NCI-H748 treated with DMSO at 0.1 percent for 48 hours (cell line): Measurements from ENCODE around the gene RPA1.
"Not testable (repeated sequence)": the region's sequence is repeated elsewhere in the genome, so short reads cannot be mapped to it uniquely, and the experiment has no call there.

Source experiments
- DNase-seq: peaks from one replicate; lab custom pipeline; 2025; lab: John Stamatoyannopoulos, UW

The RPA1 gene

GRCh38 chr17:1829592-1830257, at the start of gene RPA1, which contains the start of gene SMYD4:
RPA1 (plus strand) TSS chr17:1830005; CDS start chr17:1830094, 89 bp downstream.
SMYD4 (minus strand) TSS chr17:1829902; CDS start chr17:1827994, 1,908 bp downstream.
- DNase-seq, result peak; percentile 75

- DNase-seq, result no peak
Observed at GRCh38 chr17:1782171-1782567, 47.6 kb upstream of the RPA1 start.

- no peak for DNase-seq
Observed at GRCh38 chr17:1783271-1783670, 46.5 kb upstream of the RPA1 start.

GRCh38 chr17:1783834-1784611, 45.8 kb upstream of the RPA1 start:
- no peak for DNase-seq

GRCh38 chr17:1785930-1786329, 43.9 kb upstream of the RPA1 start:
- no peak for DNase-seq

GRCh38 chr17:1786708-1787107, 43.1 kb upstream of the RPA1 start:
- no peak for DNase-seq

- no peak for DNase-seq
Observed at GRCh38 chr17:1787301-1787902, 42.4 kb upstream of the RPA1 start.

GRCh38 chr17:1789936-1790335, 39.9 kb upstream of the RPA1 start:
- no peak for DNase-seq

- no peak for DNase-seq
Observed at GRCh38 chr17:1792495-1793446, 37.0 kb upstream of the RPA1 start.

GRCh38 chr17:1793447-1793806, 36.4 kb upstream of the RPA1 start:
- DNase-seq, result no peak

- DNase-seq, result no peak
Observed at GRCh38 chr17:1796800-1797199, 33.0 kb upstream of the RPA1 start.

GRCh38 chr17:1797323-1797722, 32.5 kb upstream of the RPA1 start:
- DNase-seq, result no peak

GRCh38 chr17:1797846-1798245, 32.0 kb upstream of the RPA1 start:
- DNase-seq, result not testable (repeated sequence)

- DNase-seq, result no peak
Observed at GRCh38 chr17:1800240-1800639, 29.6 kb upstream of the RPA1 start.

GRCh38 chr17:1800712-1801111, 29.1 kb upstream of the RPA1 start:
- DNase-seq, result no peak

- DNase-seq, result no peak
Observed at GRCh38 chr17:1802429-1802828, 27.4 kb upstream of the RPA1 start.

- DNase-seq, result no peak
Observed at GRCh38 chr17:1803280-1803679, 26.5 kb upstream of the RPA1 start.

- no peak for DNase-seq
Observed at GRCh38 chr17:1807890-1808289, 21.9 kb upstream of the RPA1 start.

- no peak for DNase-seq
Observed at GRCh38 chr17:1808644-1809043, 21.2 kb upstream of the RPA1 start.

- DNase-seq, result not testable (repeated sequence)
Observed at GRCh38 chr17:1809815-1810214, 20.0 kb upstream of the RPA1 start.

- DNase-seq, result no peak
Observed at GRCh38 chr17:1810450-1811103, 19.2 kb upstream of the RPA1 start.
